ENCODE data around the gene CROCC2.

CROCC2 gene

GRCh38 chr2:241029599-241030332 is 123.6 kb downstream of the CROCC2 start:
- no peak for DNase-seq

- no peak for DNase-seq
Observed at GRCh38 chr2:241030333-241030680, 124.2 kb downstream of the CROCC2 start.

GRCh38 chr2:241030883-241031282 is 124.7 kb downstream of the CROCC2 start:
- DNase-seq, result no peak

GRCh38 chr2:241031436-241032165 is 125.5 kb downstream of the CROCC2 start:
- no peak for DNase-seq

- DNase-seq, result no peak
Observed at GRCh38 chr2:241033336-241033987, 127.3 kb downstream of the CROCC2 start.

GRCh38 chr2:241033994-241034393 is 127.9 kb downstream of the CROCC2 start:
- no peak for DNase-seq

- DNase-seq, result no peak
Observed at GRCh38 chr2:241034490-241035141, 128.5 kb downstream of the CROCC2 start.

GRCh38 chr2:241035142-241035817 is 129.1 kb downstream of the CROCC2 start:
- no peak for DNase-seq

- DNase-seq, result no peak
Observed at GRCh38 chr2:241035818-241036396, 129.8 kb downstream of the CROCC2 start.

GRCh38 chr2:241036397-241036963 is 130.3 kb downstream of the CROCC2 start:
- no peak for DNase-seq

- no peak for DNase-seq
Observed at GRCh38 chr2:241036964-241037421, 130.9 kb downstream of the CROCC2 start.

GRCh38 chr2:241037498-241037897 is 131.4 kb downstream of the CROCC2 start:
- DNase-seq, result no peak

GRCh38 chr2:241038374-241039180 is 132.4 kb downstream of the CROCC2 start:
- DNase-seq, result no peak

GRCh38 chr2:241039416-241039815 is 133.3 kb downstream of the CROCC2 start:
- no peak for DNase-seq

GRCh38 chr2:241040081-241040803 is 134.1 kb downstream of the CROCC2 start:
- no peak for DNase-seq

- DNase-seq, result no peak
Observed at GRCh38 chr2:241041589-241042158, 135.5 kb downstream of the CROCC2 start.

Measured in Kasumi-1 (cell line).